HG03066 (cell line): ENCODE measurements around the gene HSPA9.
A peak's percentile ranks its signal among the peaks of the same experiment; 100 is the strongest.

Experiments
- ATAC-seq: cut with Tn5 transposase; IDR thresholded peaks from one replicate; pipeline ENCODE4 v1.9.1; 2021; ENCODE audit warnings: low read depth; ENCODE audit not compliant: unreplicated experiment

Gene HSPA9

GRCh38 chr5:138575194-138576015 is at the start of gene HSPA9:
HSPA9 (minus strand) TSS chr5:138575401; CDS start chr5:138575318, 83 bp downstream.
- peak; percentile 87 for ATAC-seq

GRCh38 chr5:138623053-138623452 is 47.9 kb upstream of the HSPA9 start:
- ATAC-seq: no peak

- ATAC-seq: no peak
These were observed 46.9 kb upstream of the HSPA9 start for GRCh38 chr5:138622051-138622450.

- no peak for ATAC-seq
These were observed 45.5 kb upstream of the HSPA9 start for GRCh38 chr5:138620663-138621224.

GRCh38 chr5:138616508-138616907 is 41.3 kb upstream of the HSPA9 start:
- ATAC-seq: no peak

- no peak for ATAC-seq
These were observed 40.3 kb upstream of the HSPA9 start for GRCh38 chr5:138615461-138615860.

GRCh38 chr5:138611678-138612218 is 36.5 kb upstream of the HSPA9 start:
- ATAC-seq: no peak

GRCh38 chr5:138610918-138611677 is 35.9 kb upstream of the HSPA9 start:
- no peak for ATAC-seq

- ATAC-seq: no peak
These were observed 35.3 kb upstream of the HSPA9 start for GRCh38 chr5:138610415-138610917.

- no peak for ATAC-seq
These were observed 31.3 kb upstream of the HSPA9 start for GRCh38 chr5:138606378-138607064.

- ATAC-seq: peak; percentile 61
These were observed 30.2 kb upstream of the HSPA9 start for GRCh38 chr5:138605254-138605972.

GRCh38 chr5:138604176-138604785 is 29.1 kb upstream of the HSPA9 start:
- no peak for ATAC-seq

- peak; percentile 45 for ATAC-seq
These were observed 28.2 kb upstream of the HSPA9 start for GRCh38 chr5:138603249-138603920.

- ATAC-seq: no peak
These were observed 27.3 kb upstream of the HSPA9 start for GRCh38 chr5:138602371-138603000.

GRCh38 chr5:138601444-138601843 is 26.2 kb upstream of the HSPA9 start:
- no peak for ATAC-seq

GRCh38 chr5:138600446-138600845 is 25.2 kb upstream of the HSPA9 start:
- ATAC-seq: no peak

GRCh38 chr5:138597661-138598400 is 22.6 kb upstream of the HSPA9 start:
- ATAC-seq: no peak
